SK-N-SH (cell line): ENCODE measurements around the gene TMEM161B. TPM values are rescaled to one million over a fixed set of nuclear protein-coding genes. Genes with fewer than 3 reads are reported as not detected.

ENCODE experiments used
- CTCF ChIA-PET: fragments of 300-600, 350-600 bp; formaldehyde crosslinking; extraction: SDS; loops from one replicate; lab custom pipeline; 2021; lab: Yijun Ruan, JAX
- POLR2A ChIA-PET: fragments of 350-600 bp; sonication (Branson Sonifier 250); formaldehyde crosslinking; extraction: SDS; loops from one replicate; lab custom pipeline; 2020; ENCODE audit warnings: antibody characterized with exemption, inconsistent platforms; lab: Yijun Ruan, JAX
- DNase-seq: peaks from one replicate; pipeline ENCODE4 v3.0.0; 2012
- H2AFZ ChIP-seq: fragments of 200-600 bp; sonication (generic); 2 replicates; pipeline ENCODE4 v1.8.1; 2016; ENCODE audit warnings: antibody characterized with exemption, mild to moderate bottlenecking, low read depth
- H3F3A ChIP-seq: fragments of 200-600 bp; sonication (generic); replicated peaks from 2 replicates; pipeline ENCODE3; 2016; ENCODE audit warnings: antibody characterized with exemption, mild to moderate bottlenecking; ENCODE audit not compliant: insufficient read depth
- H3K27ac ChIP-seq, 2 experiments: fragments of 200-500 bp in 1 of 2; fragments of 200-600 bp in 1 of 2; sonication (Bioruptor generic) in 1 of 2; sonication (generic), shearing (Covaris generic) in 1 of 2; 2 replicates each; pipeline versions ENCODE4 v1.5.1 to v1.6.1; 2014 to 2016; ENCODE audit warnings: low read depth in 2 of 2, inconsistent platforms in 1 of 2, low read length in 1 of 2, mild to moderate bottlenecking in 1 of 2, mixed read lengths in 1 of 2
- H3K27me3 ChIP-seq: fragments of 200-600 bp; sonication (generic), shearing (Covaris generic); 2 replicates; pipeline ENCODE4 v1.6.1; 2016; ENCODE audit warnings: mixed run types; ENCODE audit not compliant: insufficient read depth
- H3K36me3 ChIP-seq, 2 experiments: fragments of 200-500 bp in 1 of 2; fragments of 200-600 bp in 1 of 2; sonication (Bioruptor generic) in 1 of 2; sonication (generic) in 1 of 2; replicated peaks in 1 of 2; 2 replicates each; pipeline versions ENCODE3 to v1.5.1; 2014 to 2016; ENCODE audit warnings: low read length in 1 of 2, mild to moderate bottlenecking in 1 of 2; ENCODE audit not compliant: insufficient read depth in 2 of 2, control insufficient read depth in 1 of 2
- H3K4me1 ChIP-seq, 2 experiments: fragments of 200-500 bp in 1 of 2; fragments of 200-600 bp in 1 of 2; sonication (Bioruptor generic) in 1 of 2; sonication (generic), shearing (Covaris generic) in 1 of 2; 2 replicates each; pipeline versions ENCODE4 v1.5.1 to v1.6.1; 2014 to 2016; ENCODE audit warnings: low read depth in 1 of 2, low read length in 1 of 2, mixed run types in 1 of 2; ENCODE audit not compliant: insufficient read depth in 2 of 2, control insufficient read depth in 1 of 2
- H3K4me2 ChIP-seq: fragments of 200-600 bp; sonication (generic), shearing (Covaris generic); 2 replicates; pipeline ENCODE4 v1.6.1; 2017; ENCODE audit warnings: mixed run types
- H3K4me3 ChIP-seq, 2 experiments: fragments of 200-500 bp in 1 of 2; fragments of 200-600 bp in 1 of 2; sonication (Bioruptor generic) in 1 of 2; sonication (generic), shearing (Covaris generic) in 1 of 2; 2 replicates each; pipeline versions ENCODE4 v1.5.1 to v1.8.1; 2014 to 2016; ENCODE audit warnings: low read depth in 2 of 2, inconsistent platforms in 1 of 2, low read length in 1 of 2, mild to moderate bottlenecking in 1 of 2, mixed read lengths in 1 of 2, moderate library complexity in 1 of 2
- H3K79me2 ChIP-seq: fragments of 200-600 bp; sonication (generic); 2 replicates; pipeline ENCODE4 v1.8.1; 2017; ENCODE audit warnings: mild to moderate bottlenecking; ENCODE audit not compliant: insufficient read depth
- H3K9ac ChIP-seq: fragments of 200-600 bp; sonication (generic); 2 replicates; pipeline ENCODE4 v1.6.1; 2017; ENCODE audit warnings: mixed run types
- H3K9me2 ChIP-seq: fragments of 200-600 bp; sonication (generic); 2 replicates; pipeline ENCODE4 v1.6.1; 2017; ENCODE audit warnings: mixed run types
- H3K9me3 ChIP-seq: fragments of 200-600 bp; sonication (generic); 2 replicates; pipeline ENCODE4 v1.6.1; 2017; ENCODE audit warnings: mixed run types, mild to moderate bottlenecking, moderate library complexity
- H4K20me1 ChIP-seq: fragments of 200-600 bp; sonication (generic); 2 replicates; pipeline ENCODE4 v1.6.1; 2017; ENCODE audit warnings: mild to moderate bottlenecking, mixed run types; ENCODE audit not compliant: insufficient read depth
- CHD2 ChIP-seq: fragments of 150-350 bp; IDR thresholded peaks from 2 replicates; pipeline ENCODE4 v1.6.1; 2018; ENCODE audit warnings: low read length; ENCODE audit not compliant: partially characterized antibody
- EP300 ChIP-seq, 2 experiments: IDR thresholded peaks; 2 replicates each; pipeline versions ENCODE4 v1.4.0 to v1.6.1; 2012; ENCODE audit warnings: borderline replicate concordance in 1 of 2, low read depth in 1 of 2, low read length in 1 of 2
- EZH2phosphoT487 ChIP-seq: fragments of 200-600 bp; sonication (generic); IDR thresholded peaks from 2 replicates; pipeline ENCODE4 v1.6.1; 2017; ENCODE audit warnings: low read depth, mixed run types, mild to moderate bottlenecking, antibody characterized with exemption, moderate library complexity, borderline replicate concordance
- GABPA ChIP-seq: IDR thresholded peaks from 2 replicates; pipeline ENCODE4 v1.4.0; 2012; ENCODE audit warnings: low read depth, mild to moderate bottlenecking
- MXI1 ChIP-seq: IDR thresholded peaks from 2 replicates; pipeline ENCODE4 v1.6.1; 2012; ENCODE audit warnings: mild to moderate bottlenecking, low read depth, low read length, improper control_type of control experiment
- POLR2AphosphoS5 ChIP-seq: IDR thresholded peaks from 2 replicates; pipeline ENCODE4 v1.6.1; 2012; ENCODE audit warnings: low read depth, low read length
- RCOR1 ChIP-seq: fragments of 150-350 bp; IDR thresholded peaks from 2 replicates; pipeline ENCODE4 v1.6.1; 2017; ENCODE audit warnings: antibody characterized with exemption, low read length
- SIN3A ChIP-seq: IDR thresholded peaks from 2 replicates; pipeline ENCODE4 v1.6.1; 2012; ENCODE audit warnings: low read depth, mild to moderate bottlenecking, low read length, moderate library complexity, borderline replicate concordance
- SMC3 ChIP-seq: IDR thresholded peaks from 2 replicates; pipeline ENCODE4 v1.6.1; 2012; ENCODE audit warnings: low read depth, low read length, improper control_type of control experiment
- TCF12 ChIP-seq: IDR thresholded peaks from 2 replicates; pipeline ENCODE4 v1.4.0; 2012
- TEAD4 ChIP-seq: IDR thresholded peaks from 2 replicates; pipeline ENCODE4 v1.4.0; 2012; ENCODE audit warnings: mild to moderate bottlenecking, borderline replicate concordance; ENCODE audit not compliant: insufficient read depth
- USF2 ChIP-seq: fragments of 150-350 bp; IDR thresholded peaks from 2 replicates; pipeline ENCODE4 v1.6.1; 2017; ENCODE audit warnings: antibody characterized with exemption, low read length, low read depth, borderline replicate concordance
- polyA plus RNA-seq, 3 experiments: library from polyadenylated mRNA; depleted of rRNA; stranded (reverse); fragments of >200 nt; gene quantifications; 2 replicates each; pipeline ENCODE4 v1.2.3, GENCODE V29; 2012
- TF ChIP-seq, protein P1 (sequence below): IDR thresholded peaks from 2 replicates; pipeline ENCODE4 v1.4.0; 2012; ENCODE audit warnings: low read depth, borderline replicate concordance
- TF ChIP-seq, protein P2 (sequence below): IDR thresholded peaks from 2 replicates; pipeline ENCODE4 v1.6.1; 2012; ENCODE audit warnings: mild to moderate bottlenecking, low read depth, low read length, moderate library complexity
- TF ChIP-seq, protein P3 (sequence below): fragments of 150-350 bp; IDR thresholded peaks from 2 replicates; pipeline ENCODE4 v1.6.1; 2016; ENCODE audit warnings: mild to moderate bottlenecking, low read depth, low read length

The TMEM161B gene
- polyA plus RNA-seq, 1 of the 3 experiments (the other 2 are of a cell fraction), result 8.0 TPM

GRCh38 chr5:88214655-88215054 lies 54.0 kb downstream of the TMEM161B start:
- H3K27me3 ChIP-seq, result no peaks in the 10 kb centered on the region
- H3K9ac ChIP-seq, result no peak overlapping the region
- no peaks in the 10 kb centered on the region for H3F3A ChIP-seq
- ChIA-PET CTCF (no interaction called here), POLR2A (no interaction called here)
- H3K4me3 ChIP-seq, result no peak overlapping the region
- no peak overlapping the region for H3K27ac ChIP-seq
- H3K36me3 ChIP-seq, result peaks cover 52 to 54% of the 10 kb centered on the region in 2 experiments
- H3K9me3 ChIP-seq, result no peaks in the 10 kb centered on the region
- no peak for DNase-seq
- H3K4me1 ChIP-seq, result no peaks in the 10 kb centered on the region
- no peak overlapping the region for H2AFZ ChIP-seq
- no peaks in the 10 kb centered on the region for H3K9me2 ChIP-seq
- H4K20me1 ChIP-seq, result no peaks in the 10 kb centered on the region
- H3K79me2 ChIP-seq, result no peaks in the 10 kb centered on the region
- H3K4me2 ChIP-seq, result no peak overlapping the region
- TF ChIP-seq, protein P1, sequence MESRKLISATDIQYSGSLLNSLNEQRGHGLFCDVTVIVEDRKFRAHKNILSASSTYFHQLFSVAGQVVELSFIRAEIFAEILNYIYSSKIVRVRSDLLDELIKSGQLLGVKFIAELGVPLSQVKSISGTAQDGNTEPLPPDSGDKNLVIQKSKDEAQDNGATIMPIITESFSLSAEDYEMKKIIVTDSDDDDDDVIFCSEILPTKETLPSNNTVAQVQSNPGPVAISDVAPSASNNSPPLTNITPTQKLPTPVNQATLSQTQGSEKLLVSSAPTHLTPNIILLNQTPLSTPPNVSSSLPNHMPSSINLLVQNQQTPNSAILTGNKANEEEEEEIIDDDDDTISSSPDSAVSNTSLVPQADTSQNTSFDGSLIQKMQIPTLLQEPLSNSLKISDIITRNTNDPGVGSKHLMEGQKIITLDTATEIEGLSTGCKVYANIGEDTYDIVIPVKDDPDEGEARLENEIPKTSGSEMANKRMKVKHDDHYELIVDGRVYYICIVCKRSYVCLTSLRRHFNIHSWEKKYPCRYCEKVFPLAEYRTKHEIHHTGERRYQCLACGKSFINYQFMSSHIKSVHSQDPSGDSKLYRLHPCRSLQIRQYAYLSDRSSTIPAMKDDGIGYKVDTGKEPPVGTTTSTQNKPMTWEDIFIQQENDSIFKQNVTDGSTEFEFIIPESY, result no peak
- TF ChIP-seq CHD2 (no peak), EZH2phosphoT487 (no peak), TEAD4 (no peak), MXI1 (no peak), SMC3 (no peak), EP300 (IDR thresholded peaks at IDR 0.05; ENCODE audit: borderline replicate concordance in 1 of 2, low read depth in 1 of 2, low read length in 1 of 2) (no peak), SIN3A (no peak), POLR2AphosphoS5 (no peak), TCF12 (no peak), RCOR1 (no peak), USF2 (no peak), GABPA (no peak)
- TF ChIP-seq, protein P2, sequence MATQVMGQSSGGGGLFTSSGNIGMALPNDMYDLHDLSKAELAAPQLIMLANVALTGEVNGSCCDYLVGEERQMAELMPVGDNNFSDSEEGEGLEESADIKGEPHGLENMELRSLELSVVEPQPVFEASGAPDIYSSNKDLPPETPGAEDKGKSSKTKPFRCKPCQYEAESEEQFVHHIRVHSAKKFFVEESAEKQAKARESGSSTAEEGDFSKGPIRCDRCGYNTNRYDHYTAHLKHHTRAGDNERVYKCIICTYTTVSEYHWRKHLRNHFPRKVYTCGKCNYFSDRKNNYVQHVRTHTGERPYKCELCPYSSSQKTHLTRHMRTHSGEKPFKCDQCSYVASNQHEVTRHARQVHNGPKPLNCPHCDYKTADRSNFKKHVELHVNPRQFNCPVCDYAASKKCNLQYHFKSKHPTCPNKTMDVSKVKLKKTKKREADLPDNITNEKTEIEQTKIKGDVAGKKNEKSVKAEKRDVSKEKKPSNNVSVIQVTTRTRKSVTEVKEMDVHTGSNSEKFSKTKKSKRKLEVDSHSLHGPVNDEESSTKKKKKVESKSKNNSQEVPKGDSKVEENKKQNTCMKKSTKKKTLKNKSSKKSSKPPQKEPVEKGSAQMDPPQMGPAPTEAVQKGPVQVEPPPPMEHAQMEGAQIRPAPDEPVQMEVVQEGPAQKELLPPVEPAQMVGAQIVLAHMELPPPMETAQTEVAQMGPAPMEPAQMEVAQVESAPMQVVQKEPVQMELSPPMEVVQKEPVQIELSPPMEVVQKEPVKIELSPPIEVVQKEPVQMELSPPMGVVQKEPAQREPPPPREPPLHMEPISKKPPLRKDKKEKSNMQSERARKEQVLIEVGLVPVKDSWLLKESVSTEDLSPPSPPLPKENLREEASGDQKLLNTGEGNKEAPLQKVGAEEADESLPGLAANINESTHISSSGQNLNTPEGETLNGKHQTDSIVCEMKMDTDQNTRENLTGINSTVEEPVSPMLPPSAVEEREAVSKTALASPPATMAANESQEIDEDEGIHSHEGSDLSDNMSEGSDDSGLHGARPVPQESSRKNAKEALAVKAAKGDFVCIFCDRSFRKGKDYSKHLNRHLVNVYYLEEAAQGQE, result no peak
- TF ChIP-seq, protein P3, sequence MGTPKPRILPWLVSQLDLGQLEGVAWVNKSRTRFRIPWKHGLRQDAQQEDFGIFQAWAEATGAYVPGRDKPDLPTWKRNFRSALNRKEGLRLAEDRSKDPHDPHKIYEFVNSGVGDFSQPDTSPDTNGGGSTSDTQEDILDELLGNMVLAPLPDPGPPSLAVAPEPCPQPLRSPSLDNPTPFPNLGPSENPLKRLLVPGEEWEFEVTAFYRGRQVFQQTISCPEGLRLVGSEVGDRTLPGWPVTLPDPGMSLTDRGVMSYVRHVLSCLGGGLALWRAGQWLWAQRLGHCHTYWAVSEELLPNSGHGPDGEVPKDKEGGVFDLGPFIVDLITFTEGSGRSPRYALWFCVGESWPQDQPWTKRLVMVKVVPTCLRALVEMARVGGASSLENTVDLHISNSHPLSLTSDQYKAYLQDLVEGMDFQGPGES, result no peak
